K562 (cell line): ENCODE data around the gene PREB. TPM values are rescaled to one million over a fixed set of nuclear protein-coding genes. Genes with fewer than 3 reads are reported as not detected.

Source experiments
- BCOR ChIP-seq: fragments of 450-650 bp; IDR thresholded peaks from 2 replicates; pipeline ENCODE4 v1.6.1; 2016
- CBFA2T3 ChIP-seq: fragments of 450-650 bp; IDR thresholded peaks from 2 replicates; pipeline ENCODE4 v1.6.1; 2017
- CBFB ChIP-seq: sonication (generic); formaldehyde crosslinking; IDR thresholded peaks from 2 replicates; pipeline ENCODE4 v1.4.0; 2020; ENCODE audit warnings: mild to moderate bottlenecking, missing genetic modification reagents
- DLX4 ChIP-seq: fragments of 250-450 bp; sonication (Bioruptor Pico); IDR thresholded peaks from 2 replicates; pipeline ENCODE4 v1.6.1; 2021; ENCODE audit warnings: mild to moderate bottlenecking
- E2F1 ChIP-seq: sonication (generic); formaldehyde crosslinking; IDR thresholded peaks from 2 replicates; pipeline ENCODE4 v1.8.1; 2023; ENCODE audit warnings: mild to moderate bottlenecking, missing genetic modification reagents, moderate library complexity
- E2F5 ChIP-seq: sonication (generic); formaldehyde crosslinking; IDR thresholded peaks from 2 replicates; pipeline ENCODE4 v1.8.0; 2022; ENCODE audit warnings: mild to moderate bottlenecking, missing genetic modification reagents
- EZH2 ChIP-seq: IDR thresholded peaks from 2 replicates; pipeline ENCODE4 v1.6.1; 2012; ENCODE audit warnings: low read depth, mild to moderate bottlenecking, inconsistent platforms, low read length, borderline replicate concordance
- FOSL1 ChIP-seq: fragments of 200-800 bp; sonication (Bioruptor generic); conservative IDR thresholded peaks from 2 replicates; pipeline ENCODE4 v1.6.1; 2016; ENCODE audit warnings: missing genetic modification characterization, missing compliant biosample characterization
- FOXK2 ChIP-seq, 2 experiments: fragments of 450-650 bp; IDR thresholded peaks in 1 of 2; conservative IDR thresholded peaks in 1 of 2; 2 replicates each; pipeline ENCODE4 v1.6.1; 2016; ENCODE audit warnings: low read depth in 2 of 2, mild to moderate bottlenecking in 1 of 2
- GTF2A2 ChIP-seq: IDR thresholded peaks from 2 replicates; pipeline ENCODE4 v1.6.1; 2016; ENCODE audit warnings: mild to moderate bottlenecking, missing genetic modification characterization, missing compliant biosample characterization
- JUND ChIP-seq, 2 experiments: IDR thresholded peaks; 2 replicates in 1 of 2; 3 replicates in 1 of 2; pipeline ENCODE4 v1.6.1; 2011; ENCODE audit warnings: borderline replicate concordance in 2 of 2, low read depth in 2 of 2, low read length in 2 of 2, improper control_type of control experiment in 1 of 2, missing biosample characterization in 1 of 2, missing genetic modification characterization in 1 of 2, missing genetic modification reagents in 1 of 2
- KDM1A ChIP-seq, 2 experiments: fragments of 450-650 bp; IDR thresholded peaks; 2 replicates each; pipeline ENCODE4 v1.6.1; 2016; ENCODE audit warnings: mild to moderate bottlenecking in 2 of 2
- KDM5B ChIP-seq: fragments of 200-600 bp; sonication (generic); IDR thresholded peaks from 2 replicates; pipeline ENCODE4 v1.6.1; 2012; ENCODE audit warnings: low read depth, mild to moderate bottlenecking, moderate library complexity, low read length, control low read depth, inconsistent platforms; ENCODE audit not compliant: insufficient replicate concordance
- MIER1 ChIP-seq: fragments of 450-650 bp; IDR thresholded peaks from 2 replicates; pipeline ENCODE4 v1.6.1; 2016; ENCODE audit warnings: antibody characterized with exemption, mild to moderate bottlenecking, low read depth
- PKNOX1 ChIP-seq: fragments of 450-650 bp; IDR thresholded peaks from 2 replicates; pipeline ENCODE4 v1.6.1; 2016
- RBM25 ChIP-seq: fragments of 200-400 bp; formaldehyde crosslinking; IDR thresholded peaks from 2 replicates; pipeline ENCODE4 v1.6.1; 2018; ENCODE audit warnings: low read length, low read depth, moderate library complexity; ENCODE audit not compliant: severe bottlenecking
- RNF2 ChIP-seq: sonication (generic); IDR thresholded peaks from 2 replicates; pipeline ENCODE4 v1.6.1; 2016
- SMARCA5 ChIP-seq: fragments of 450-650 bp; IDR thresholded peaks from 2 replicates; pipeline ENCODE4 v1.6.1; 2016
- SOX6 ChIP-seq: fragments of 450-650 bp; IDR thresholded peaks from 2 replicates; pipeline ENCODE4 v1.6.1; 2014; ENCODE audit warnings: mild to moderate bottlenecking
- SRSF3 ChIP-seq: fragments of 200-400 bp; formaldehyde crosslinking; IDR thresholded peaks from 2 replicates; pipeline ENCODE4 v1.6.1; 2016; ENCODE audit warnings: mild to moderate bottlenecking, low read length, moderate library complexity; ENCODE audit not compliant: insufficient read depth
- THAP7 ChIP-seq: fragments of 250-450 bp; sonication (Bioruptor Pico); IDR thresholded peaks from 2 replicates; pipeline ENCODE4 v1.5.0; 2021
- ZBTB7A ChIP-seq: IDR thresholded peaks from 2 replicates; pipeline ENCODE4 v1.6.1; 2011; ENCODE audit warnings: low read depth, mild to moderate bottlenecking, low read length, moderate library complexity, borderline replicate concordance; ENCODE audit not compliant: control insufficient read depth
- ZEB2 ChIP-seq: fragments of 450-650 bp; IDR thresholded peaks from 2 replicates; pipeline ENCODE4 v1.6.1; 2016
- polyA plus RNA-seq, 8 experiments: library from polyadenylated mRNA; depleted of rRNA in 4 of 8; stranded (reverse) in 5 of 8; unstranded in 3 of 8; fragments of >200 nt; fragmentation: Nextera tagmentation in 2 of 8; fragmentation: Illumina TruSeq in 1 of 8; extraction: Ambion mirVana in 2 of 8; extraction: Trizol in 1 of 8; gene quantifications; 2 replicates each; pipeline versions ENCODE4 v1.2.1 to v1.2.3, GENCODE V29; 2011 to 2014; ENCODE audit warnings: inconsistent platforms in 1 of 8, missing spikeins in 1 of 8
- total RNA-seq, 7 experiments: library from RNA; depleted of rRNA in 6 of 7; stranded (reverse); fragments of >200 nt in 6 of 7; fragmentation: Illumina TruSeq in 2 of 7; extraction: Trizol in 2 of 7; gene quantifications; 2 replicates each; pipeline versions ENCODE4 v1.2.1 to v1.2.3, GENCODE V29; 2011 to 2021; ENCODE audit warnings: low replicate concordance in 1 of 7

Gene PREB
- total and polyA plus RNA-seq, 9 of the 15 experiments (the other 6 are each of a cell fraction or from before 2014, with no cell fraction given): 35.1 to 84.2 (median 67.2) TPM

GRCh38 chr2:27115519-27115918 is 18.9 kb downstream of the PREB start (continued):
- TF ChIP-seq SOX6 (0 out of 2 replicates have a peak, but pooled peaks have one; percentile 14), DLX4 (no peak), SMARCA5 (peak; percentile 66; the same call in 1 of the 2 replicates), CBFB (CRISPR knock-in tag) (no peak), KDM1A (IDR thresholded peaks at IDR 0.05) (peak in 1 of 2 experiments; percentile 56; a peak in 1 of 4 replicates), MIER1 (no peak), RNF2 (no peak), SRSF3 (no peak), KDM5B (no peak), EZH2 (no peak), ZEB2 (no peak), BCOR (peak; percentile 67), ZBTB7A (no peak), E2F5 (CRISPR knock-in tag) (no peak), FOXK2 (conservative IDR thresholded peaks at IDR 0.05 in 1 of 2, IDR thresholded peaks at IDR 0.05 in 1 of 2; ENCODE audit: low read depth in 2 of 2) (no peak), PKNOX1 (no peak), RBM25 (peak; percentile 81), JUND (IDR thresholded peaks at IDR 0.05; ENCODE audit: borderline replicate concordance, low read depth, low read length) (no peak; the same call in 1 of the 2 replicates), JUND (tag; IDR thresholded peaks at IDR 0.05; ENCODE audit: borderline replicate concordance, low read depth, low read length) (peak; percentile 37; the same call in 1 of the 3 replicates), GTF2A2 (tag) (no peak), THAP7 (no peak), FOSL1 (tag) (peak; percentile 63), CBFA2T3 (peak; percentile 9; the same call in 1 of the 2 replicates), E2F1 (CRISPR knock-in tag) (no peak)
